Hepatocyte (in vitro differentiated cells): Measurements from ENCODE around the gene ORAI2.

Source experiments
- CTCF ChIP-seq: fragments of 200-600 bp; sonication (generic); IDR thresholded peaks from 2 replicates; pipeline ENCODE4 v1.5.1; 2016; ENCODE audit warnings: antibody characterized with exemption, mild to moderate bottlenecking; ENCODE audit not compliant: poor library complexity
- EZH2 ChIP-seq: fragments of 200-600 bp; sonication (generic); IDR thresholded peaks from 2 replicates; pipeline ENCODE4 v1.6.1; 2016; ENCODE audit warnings: antibody characterized with exemption, mild to moderate bottlenecking, borderline replicate concordance
- EZH2phosphoT487 ChIP-seq: fragments of 200-600 bp; sonication (generic); IDR thresholded peaks from one replicate; pipeline ENCODE4 v1.6.1; 2018; ENCODE audit warnings: antibody characterized with exemption, mild to moderate bottlenecking, low read depth, moderate library complexity; ENCODE audit not compliant: unreplicated experiment, severe bottlenecking

GRCh38 chr7:102387064-102387463, 46.3 kb upstream of the ORAI2 start:
- TF ChIP-seq CTCF = no peak
- TF ChIP-seq EZH2phosphoT487 = no peak
- TF ChIP-seq EZH2 = no peak
